ENCODE measurements around the gene AFTPH. TPM values are rescaled to one million over a fixed set of nuclear protein-coding genes. Genes with fewer than 3 reads are reported as not detected.

AFTPH gene
- total RNA-seq, 1 donor from 2014 or later, result 13.1 TPM

- Mint-ChIP-seq H3K36me3 (ENCODE audit: low read depth, unreplicated experiment) (no peaks in the 10 kb centered on the region), H3K27ac (ENCODE audit: unreplicated experiment) (no peak overlapping the region), H3K27me3 (ENCODE audit: unreplicated experiment) (peaks cover 3% of the 10 kb centered on the region), H3K4me3 (ENCODE audit: unreplicated experiment) (no peak overlapping the region), H3K9me3 (ENCODE audit: unreplicated experiment) (no peaks in the 10 kb centered on the region), H3K4me1 (ENCODE audit: unreplicated experiment) (peaks cover 23% of the 10 kb centered on the region)
- no peak for TF ChIP-seq CTCF (IDR thresholded peaks at IDR 0.05; ENCODE audit: unreplicated experiment)
- no peak for DNase-seq (ENCODE audit: low spot score)
Measured at GRCh38 chr2:64478502-64479230, 45.5 kb upstream of the AFTPH start.

GRCh38 chr2:64479259-64480117 lies 44.6 kb upstream of the AFTPH start:
- no peak for DNase-seq (ENCODE audit: low spot score)
- no peak for TF ChIP-seq CTCF (IDR thresholded peaks at IDR 0.05; ENCODE audit: unreplicated experiment)
- Mint-ChIP-seq H3K4me3 (ENCODE audit: unreplicated experiment) (no peak overlapping the region), H3K36me3 (ENCODE audit: low read depth, unreplicated experiment) (no peaks in the 10 kb centered on the region), H3K9me3 (ENCODE audit: unreplicated experiment) (no peaks in the 10 kb centered on the region), H3K27me3 (ENCODE audit: unreplicated experiment) (peaks cover 3% of the 10 kb centered on the region), H3K27ac (ENCODE audit: unreplicated experiment) (no peak overlapping the region), H3K4me1 (ENCODE audit: unreplicated experiment) (peaks cover 17% of the 10 kb centered on the region)

GRCh38 chr2:64481665-64482064 lies 42.5 kb upstream of the AFTPH start:
- no peaks in the 10 kb centered on the region for H3K9me3 Mint-ChIP-seq (ENCODE audit: unreplicated experiment)
- peaks cover 3% of the 10 kb centered on the region for H3K27me3 Mint-ChIP-seq (ENCODE audit: unreplicated experiment)
- peaks cover 10% of the 10 kb centered on the region for H3K4me1 Mint-ChIP-seq (ENCODE audit: unreplicated experiment)
- H3K4me3 Mint-ChIP-seq (ENCODE audit: unreplicated experiment), result no peak overlapping the region
- no peak for TF ChIP-seq CTCF (IDR thresholded peaks at IDR 0.05; ENCODE audit: unreplicated experiment)
- no peak overlapping the region for H3K27ac Mint-ChIP-seq (ENCODE audit: unreplicated experiment)
- no peak for DNase-seq (ENCODE audit: low spot score)
- no peaks in the 10 kb centered on the region for H3K36me3 Mint-ChIP-seq (ENCODE audit: low read depth, unreplicated experiment)

GRCh38 chr2:64482243-64482642 lies 41.9 kb upstream of the AFTPH start:
- H3K9me3 Mint-ChIP-seq (ENCODE audit: unreplicated experiment), result no peaks in the 10 kb centered on the region
- TF ChIP-seq CTCF (IDR thresholded peaks at IDR 0.05; ENCODE audit: unreplicated experiment), result no peak
- no peak overlapping the region for H3K27ac Mint-ChIP-seq (ENCODE audit: unreplicated experiment)
- no peak for DNase-seq (ENCODE audit: low spot score)
- H3K4me1 Mint-ChIP-seq (ENCODE audit: unreplicated experiment), result peaks cover 10% of the 10 kb centered on the region
- H3K4me3 Mint-ChIP-seq (ENCODE audit: unreplicated experiment), result no peak overlapping the region
- peaks cover 3% of the 10 kb centered on the region for H3K27me3 Mint-ChIP-seq (ENCODE audit: unreplicated experiment)
- no peaks in the 10 kb centered on the region for H3K36me3 Mint-ChIP-seq (ENCODE audit: low read depth, unreplicated experiment)
